ENCODE results near the gene DDX41. TPM values are rescaled to one million over a fixed set of nuclear protein-coding genes. Genes with fewer than 3 reads are reported as not detected.

Gene DDX41
- total RNA-seq, 1 donor from 2014 or later, result 60.7 TPM

DNA sequence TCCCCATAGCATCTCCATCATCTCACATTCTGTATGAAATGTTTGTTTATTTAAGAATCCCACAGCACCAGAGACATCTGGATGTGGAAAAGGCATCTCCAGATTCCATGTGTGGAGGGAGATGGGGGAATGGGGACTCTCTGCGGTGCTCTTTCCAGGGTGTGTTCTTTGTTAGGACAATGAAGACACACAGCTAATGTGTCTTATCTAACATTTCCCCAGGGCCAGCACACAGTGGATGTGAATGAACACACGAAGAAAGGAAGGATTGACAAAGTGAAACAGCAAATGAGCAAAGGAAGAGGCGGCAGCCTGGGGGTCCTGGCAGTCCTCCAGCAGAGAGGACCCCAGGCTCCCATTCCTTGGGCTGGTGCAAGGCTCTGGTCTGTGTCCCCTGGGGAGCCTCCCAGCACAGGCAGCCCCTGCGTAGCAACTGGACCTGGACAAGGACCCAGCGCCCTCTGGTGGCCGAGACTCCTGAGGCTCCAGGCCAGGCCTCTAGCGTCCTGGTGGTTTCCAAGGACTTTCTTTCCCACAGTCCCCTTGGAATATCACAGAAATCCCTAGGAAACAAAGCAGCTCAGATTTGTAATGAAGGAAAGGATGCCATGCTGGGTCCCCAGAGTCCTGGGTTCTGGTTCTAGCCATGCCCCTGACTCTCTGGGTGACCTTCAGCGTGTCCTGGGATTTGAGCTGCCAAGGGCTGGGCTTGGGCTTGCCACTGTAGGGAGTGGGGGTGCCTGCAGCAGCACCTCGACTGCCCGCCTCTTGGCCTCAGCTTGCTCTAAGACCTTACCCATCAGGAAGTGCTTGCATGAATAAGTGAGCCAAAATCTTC is 15.9 kb downstream of the DDX41 start:
- Mint-ChIP-seq H3K27me3 (ENCODE audit: insufficient read depth, low read depth) (peaks cover 17% of the 10 kb centered on the region), H3K4me3 (peak overlapping the region; percentile 65), H3K4me1 (peaks cover 46% of the 10 kb centered on the region), H3K9me3 (no peaks in the 10 kb centered on the region), H3K36me3 (no peaks in the 10 kb centered on the region), H3K27ac (peak overlapping the region; percentile 95)
- DNase-seq (ENCODE audit: low spot score), result peak; percentile 95
- Histone ChIP-seq H3K4me3 (no peak overlapping the region), H3K4me1 (peaks cover 20% of the 10 kb centered on the region), H3K79me2 (ENCODE audit: low read depth) (peaks cover 6% of the 10 kb centered on the region), H3K36me3 (no peaks in the 10 kb centered on the region), H2AFZ (replicated peaks) (peak overlapping the region; percentile 85), H3K4me2 (no peak overlapping the region), H3K27me3 (peaks cover 21% of the 10 kb centered on the region), H3K9me3 (ENCODE audit: low read depth) (no peaks in the 10 kb centered on the region), H3K9ac (no peak overlapping the region), H3K27ac (no peak overlapping the region), H3F3A (ENCODE audit: low read depth) (peaks cover 21% of the 10 kb centered on the region), H4K20me1 (ENCODE audit: low read depth) (no peaks in the 10 kb centered on the region)
- no peak for TF ChIP-seq EZH2phosphoT487 (IDR thresholded peaks at IDR 0.05)
- no peak for TF ChIP-seq EZH2 (IDR thresholded peaks at IDR 0.05)
- TF ChIP-seq CTCF (IDR thresholded peaks at IDR 0.05), result peak; percentile 96

DNA sequence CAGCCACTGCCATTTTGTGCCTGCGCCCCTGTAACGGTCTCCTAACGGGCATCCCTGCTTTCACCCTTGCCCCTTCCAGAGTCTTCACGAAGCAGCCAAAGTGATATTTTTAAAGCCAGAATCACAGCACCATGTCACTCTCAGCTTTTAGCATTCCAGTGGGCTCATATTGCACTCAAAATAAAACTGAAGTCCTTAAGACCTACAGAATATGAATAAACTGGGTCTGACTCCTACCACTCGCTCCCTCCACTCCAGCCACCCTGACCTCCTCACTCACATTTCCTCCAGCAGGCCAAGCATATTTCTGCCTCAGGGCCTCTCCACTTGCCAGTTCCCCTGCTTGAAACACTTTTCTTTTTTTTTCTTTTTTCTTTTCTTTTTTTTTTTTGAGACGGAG is 16.9 kb downstream of the DDX41 start:
- H3K36me3 Mint-ChIP-seq, result no peaks in the 10 kb centered on the region
- no peaks in the 10 kb centered on the region for H3K9me3 Mint-ChIP-seq
- H3K27me3 ChIP-seq, result peaks cover 21% of the 10 kb centered on the region
- no peaks in the 10 kb centered on the region for H3K36me3 ChIP-seq
- peaks cover 19% of the 10 kb centered on the region for H3K27me3 Mint-ChIP-seq (ENCODE audit: insufficient read depth, low read depth)
- H3K79me2 ChIP-seq (ENCODE audit: low read depth), result peaks cover 14% of the 10 kb centered on the region
- no peaks in the 10 kb centered on the region for H3K9me3 ChIP-seq (ENCODE audit: low read depth)
- peaks cover 55% of the 10 kb centered on the region for H3K4me1 Mint-ChIP-seq
- H3K27ac Mint-ChIP-seq, result peak overlapping the region; percentile 81
- H2AFZ ChIP-seq (replicated peaks), result no peak overlapping the region
- peaks cover 28% of the 10 kb centered on the region for H3F3A ChIP-seq (ENCODE audit: low read depth)
- no peak overlapping the region for H3K4me2 ChIP-seq
- DNase-seq (ENCODE audit: low spot score), result no peak
- H3K4me3 ChIP-seq, result no peak overlapping the region
- H3K4me1 ChIP-seq, result peaks cover 31% of the 10 kb centered on the region
- TF ChIP-seq EZH2phosphoT487 (IDR thresholded peaks at IDR 0.05), result no peak
- TF ChIP-seq CTCF (IDR thresholded peaks at IDR 0.05), result no peak
- no peak for TF ChIP-seq EZH2 (IDR thresholded peaks at IDR 0.05)
- peak overlapping the region; percentile 14 for H3K4me3 Mint-ChIP-seq
- no peak overlapping the region for H3K9ac ChIP-seq
- no peak overlapping the region for H3K27ac ChIP-seq
- H4K20me1 ChIP-seq (ENCODE audit: low read depth), result peaks cover 5% of the 10 kb centered on the region

DNA sequence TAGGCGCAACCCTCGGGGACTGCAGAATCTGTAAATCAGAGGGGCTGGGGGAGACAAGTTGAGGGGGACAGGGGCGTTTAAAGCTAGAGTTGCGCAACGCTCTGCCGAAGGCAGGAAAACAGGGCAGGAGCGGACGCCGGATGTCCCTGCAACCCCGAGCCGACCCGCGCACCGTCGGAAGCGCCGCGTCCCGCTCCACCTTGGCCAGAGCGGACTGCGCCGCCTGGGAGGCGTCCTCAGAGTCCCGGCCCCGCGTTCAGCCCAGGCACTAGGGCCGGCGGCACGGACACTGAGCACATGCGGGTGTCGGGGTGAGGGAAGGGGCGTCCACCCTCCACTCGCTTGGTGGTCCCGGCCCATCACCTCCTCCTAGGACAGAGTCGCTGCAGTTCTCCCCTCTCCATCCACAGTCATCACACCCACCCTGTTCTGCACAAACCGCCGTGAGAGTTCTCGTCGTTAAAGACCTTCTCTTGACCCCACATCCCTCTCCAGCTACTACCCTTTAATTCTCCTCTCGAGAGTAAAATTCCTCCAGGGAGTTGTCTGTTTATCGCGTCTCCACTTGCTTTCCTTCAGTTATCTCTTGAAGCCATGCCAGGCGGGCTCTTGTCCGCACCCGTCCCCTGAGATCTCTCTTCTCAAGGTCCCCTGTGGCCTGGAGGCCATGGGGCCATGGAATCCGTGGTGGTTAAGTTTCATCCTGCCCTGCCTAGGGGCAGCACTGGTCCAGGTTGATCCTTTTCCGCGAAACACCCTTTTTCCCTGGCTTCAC is 18.6 kb downstream of the DDX41 start:
- Mint-ChIP-seq H3K9me3 (no peaks in the 10 kb centered on the region), H3K36me3 (peaks cover 5% of the 10 kb centered on the region), H3K27ac (no peak overlapping the region), H3K4me3 (peak overlapping the region; percentile 80), H3K4me1 (peaks cover 63% of the 10 kb centered on the region), H3K27me3 (ENCODE audit: insufficient read depth, low read depth) (peaks cover 19% of the 10 kb centered on the region)
- peak; percentile 81 for DNase-seq (ENCODE audit: low spot score)
- TF ChIP-seq EZH2phosphoT487 (IDR thresholded peaks at IDR 0.05) (peak; percentile 20), EZH2 (IDR thresholded peaks at IDR 0.05) (no peak), CTCF (IDR thresholded peaks at IDR 0.05) (no peak)
- no peak overlapping the region for H3K9ac ChIP-seq
- H3F3A ChIP-seq (ENCODE audit: low read depth), result peaks cover 37% of the 10 kb centered on the region
- peaks cover 22% of the 10 kb centered on the region for H4K20me1 ChIP-seq (ENCODE audit: low read depth)
- H3K4me1 ChIP-seq, result peaks cover 36% of the 10 kb centered on the region
- peak overlapping the region; percentile 76 for H3K4me2 ChIP-seq
- peaks cover 30% of the 10 kb centered on the region for H3K79me2 ChIP-seq (ENCODE audit: low read depth)
- H3K27me3 ChIP-seq, result peaks cover 21% of the 10 kb centered on the region
- no peaks in the 10 kb centered on the region for H3K9me3 ChIP-seq (ENCODE audit: low read depth)
- no peak overlapping the region for H3K27ac ChIP-seq
- no peak overlapping the region for H2AFZ ChIP-seq (replicated peaks)
- no peaks in the 10 kb centered on the region for H3K36me3 ChIP-seq
- H3K4me3 ChIP-seq, result peak overlapping the region; percentile 57

Measured in neural progenitor cell (in vitro differentiated cells).